ENCODE measurements around the gene PKIG.
"Not testable (repeated sequence)": the region's sequence is repeated elsewhere in the genome, so short reads cannot be mapped to it uniquely, and the experiment has no call there.

Gene PKIG

GRCh38 chr20:44582311-44583025, at the start of gene PKIG:
TSS of gene PKIG (plus strand) at chr20:44582579. CDS start at chr20:44614557, 31,978 bp downstream.
- peak in 1 of 2 experiments; percentile 48 for DNase-seq (ENCODE audit: low read depth in 2 of 2)

DNA sequence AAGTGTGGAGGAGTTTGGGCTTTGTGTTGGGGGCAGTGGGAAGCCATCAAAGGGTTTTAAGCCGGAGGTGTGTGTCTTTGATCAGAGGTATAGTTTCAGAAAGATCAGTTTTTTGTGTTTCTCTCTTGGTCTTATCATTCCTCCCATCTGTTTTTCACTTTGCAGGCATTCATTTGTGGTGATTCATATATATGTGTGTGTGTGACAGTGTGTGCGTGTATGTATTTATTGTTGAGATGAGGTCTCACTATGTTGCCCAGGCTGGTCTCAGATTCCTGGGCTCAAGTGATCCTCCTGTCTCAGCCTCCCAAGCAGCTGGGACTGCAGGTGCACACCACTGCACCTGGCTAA, 49.4 kb upstream of the PKIG start:
- no peak for DNase-seq (ENCODE audit: low read depth in 2 of 2)

- DNase-seq (ENCODE audit: low read depth in 2 of 2) = no peak
These were observed 48.5 kb upstream of the PKIG start for GRCh38 chr20:44533928-44534327.

DNA sequence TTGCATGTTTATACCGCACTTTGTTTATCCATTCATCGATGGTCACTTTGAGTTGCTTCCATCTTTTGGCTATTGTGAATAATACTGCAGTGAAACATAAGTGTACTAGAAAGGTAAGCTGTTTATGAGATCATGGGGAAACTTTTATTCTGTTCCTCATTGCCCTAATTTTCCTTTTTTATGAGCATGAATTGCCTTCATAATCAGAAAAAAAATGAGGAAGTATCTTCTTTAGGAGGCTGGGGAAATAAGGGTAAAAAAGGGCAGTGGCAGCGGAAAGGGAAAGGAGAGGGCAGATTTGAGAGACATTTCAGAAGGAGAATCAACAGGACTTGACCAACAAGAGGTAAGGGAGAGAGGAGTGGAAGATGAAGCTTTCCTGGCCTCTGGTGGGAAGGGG, 46.2 kb upstream of the PKIG start:
- DNase-seq (ENCODE audit: low read depth in 2 of 2) = no peak

- no peak for DNase-seq (ENCODE audit: low read depth in 2 of 2)
These were observed 44.4 kb upstream of the PKIG start for GRCh38 chr20:44537993-44538392.

GRCh38 chr20:44540834-44541233, 41.5 kb upstream of the PKIG start:
- no peak for DNase-seq (ENCODE audit: low read depth in 2 of 2)

- no peak for DNase-seq (ENCODE audit: low read depth in 2 of 2)
These were observed 40.4 kb upstream of the PKIG start for GRCh38 chr20:44541992-44542391.

DNA sequence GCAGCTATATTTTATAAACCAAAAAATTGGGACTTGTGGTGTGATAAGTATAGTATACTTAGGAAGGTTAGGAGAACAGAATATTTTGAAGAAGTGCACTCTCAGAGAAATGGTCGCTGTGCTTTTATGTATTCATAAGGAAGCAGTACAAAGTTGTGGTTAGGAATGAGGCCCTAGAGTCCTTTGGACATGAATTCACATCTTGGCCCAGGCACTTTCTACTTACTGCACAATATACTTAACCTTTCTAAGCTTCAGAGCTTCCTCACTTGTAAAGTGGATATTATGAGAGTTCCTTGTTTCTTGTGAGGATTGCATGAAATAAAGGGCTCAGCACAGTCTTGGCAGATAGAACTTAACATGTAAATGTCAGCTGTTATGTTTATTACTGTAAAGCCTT, 39.5 kb upstream of the PKIG start:
- DNase-seq (ENCODE audit: low read depth in 2 of 2) = no peak

DNA sequence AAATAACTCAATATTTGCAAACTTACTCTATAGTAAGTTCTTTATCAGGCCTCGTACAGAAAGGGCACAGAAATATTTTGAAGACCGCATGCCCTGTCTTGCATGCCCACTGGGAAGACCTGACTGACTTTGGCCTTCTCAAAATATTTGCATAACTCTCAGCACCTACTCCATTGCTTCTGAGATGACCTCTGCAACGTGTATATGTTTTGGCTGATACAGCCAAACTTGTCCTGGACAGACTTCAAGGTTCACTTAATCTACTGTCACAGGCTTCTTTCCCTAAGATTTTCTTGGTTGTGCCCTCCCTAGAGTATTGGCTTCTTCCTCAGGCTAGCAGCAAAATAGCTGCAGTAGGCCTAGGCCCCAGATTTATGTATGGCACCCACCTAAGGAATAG, 39.0 kb upstream of the PKIG start:
- no peak for DNase-seq (ENCODE audit: low read depth in 2 of 2)

DNA sequence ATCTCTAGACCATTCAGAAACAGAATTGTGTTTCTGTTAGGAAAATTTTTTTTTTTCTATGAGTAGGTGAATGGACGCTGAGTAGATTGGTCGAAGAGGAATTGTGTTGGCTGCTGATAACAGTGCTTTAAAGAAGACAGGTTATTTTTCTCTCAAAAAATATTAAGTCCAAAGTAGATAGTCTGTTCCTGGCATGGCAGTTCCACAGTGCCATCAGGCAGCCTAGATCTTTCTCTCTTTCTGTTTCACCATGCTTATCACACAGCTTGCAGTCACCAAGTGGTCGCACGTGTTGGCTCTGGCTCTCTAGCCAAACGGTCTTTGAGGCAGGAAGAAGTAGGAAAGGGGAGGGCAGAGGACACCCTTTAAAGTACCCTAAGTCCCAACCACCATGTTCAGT, 38.1 kb upstream of the PKIG start:
- no peak for DNase-seq (ENCODE audit: low read depth in 2 of 2)

GRCh38 chr20:44547419-44547818, 35.0 kb upstream of the PKIG start:
- no peak for DNase-seq (ENCODE audit: low read depth in 2 of 2)

DNA sequence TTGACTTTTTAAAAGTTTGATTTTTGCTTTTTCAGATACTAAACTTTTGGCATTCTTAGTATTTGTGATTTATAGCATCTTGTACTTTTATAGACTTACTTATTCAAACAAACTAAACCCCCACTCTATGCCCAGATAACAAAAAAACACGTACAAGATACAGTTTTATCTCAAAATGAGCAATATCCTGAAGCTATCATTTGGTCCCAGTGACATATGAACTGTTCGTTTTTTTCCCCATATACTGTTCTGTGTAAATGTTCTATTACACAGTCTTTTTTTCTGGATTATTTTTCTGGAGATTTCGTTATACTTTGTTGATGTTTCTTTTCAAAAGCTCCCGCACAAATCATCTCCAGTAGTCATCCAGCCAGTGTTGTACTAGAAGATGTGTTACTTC, 33.3 kb upstream of the PKIG start:
- DNase-seq (ENCODE audit: low read depth in 2 of 2) = no peak

DNA sequence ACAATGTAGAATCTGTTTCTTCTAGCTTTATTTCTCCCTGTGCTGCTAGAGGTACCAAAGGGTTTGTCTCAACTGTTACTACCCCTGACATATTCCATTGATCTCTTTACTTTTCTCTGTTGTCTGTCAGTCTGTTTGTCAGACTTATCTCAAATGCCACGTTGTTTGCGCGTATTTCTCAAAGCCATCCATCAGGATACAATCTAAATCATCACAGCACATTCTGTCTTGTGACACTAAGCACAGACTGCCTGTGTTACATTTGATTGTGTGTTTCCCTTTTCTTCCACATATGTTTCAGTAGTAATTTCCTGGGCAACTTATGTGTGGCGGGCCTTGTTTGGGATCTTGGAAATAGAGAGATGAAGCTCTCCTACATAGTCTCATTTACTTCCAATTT, 30.3 kb upstream of the PKIG start:
- no peak for DNase-seq (ENCODE audit: low read depth in 2 of 2)

GRCh38 chr20:44552568-44552949, 29.8 kb upstream of the PKIG start:
- DNase-seq (ENCODE audit: low read depth in 2 of 2) = no peak

DNA sequence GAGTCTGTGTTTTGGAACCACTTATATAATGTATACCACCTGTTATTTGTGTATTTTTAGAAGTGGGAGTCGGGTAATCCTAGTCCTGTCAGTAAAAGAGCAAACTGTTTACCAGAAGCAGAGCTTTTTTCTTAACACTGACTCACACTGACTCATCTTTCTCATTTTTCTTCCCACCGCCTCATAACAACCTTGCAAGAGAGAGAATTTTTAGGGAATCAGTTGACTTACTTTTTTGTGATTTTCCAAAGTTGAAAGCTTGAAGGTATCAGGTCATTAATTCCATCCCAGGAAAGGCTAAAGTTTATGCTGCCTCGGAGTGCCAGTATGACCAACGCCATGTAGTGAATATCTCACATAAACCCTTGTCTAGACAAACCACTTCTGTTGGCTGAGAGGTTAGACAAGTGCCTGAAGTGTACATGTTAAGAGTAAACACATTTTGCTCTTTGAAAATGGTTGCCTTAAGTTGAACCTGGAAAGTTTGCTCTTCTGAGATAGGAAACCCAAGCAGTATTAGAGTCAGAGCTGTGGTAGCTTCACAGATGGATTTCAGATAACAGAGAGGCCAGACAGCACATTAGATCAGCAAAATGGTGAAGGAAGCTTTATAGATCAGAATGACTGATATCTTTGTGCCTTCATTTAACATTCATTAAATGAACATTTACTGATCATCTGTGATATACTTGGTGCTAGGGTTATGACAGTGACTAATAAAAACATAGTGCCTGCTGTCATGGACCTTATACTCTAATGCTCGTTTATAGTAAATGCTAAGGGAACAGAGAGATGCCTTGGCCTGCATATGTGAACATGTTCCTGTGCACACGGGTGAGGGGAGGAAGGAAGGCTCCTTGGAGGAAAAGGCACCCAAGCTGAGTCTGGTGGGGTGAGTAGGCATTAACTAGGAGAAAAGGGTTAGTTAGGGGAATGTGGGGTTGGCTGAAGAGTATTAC, 29.1 kb upstream of the PKIG start:
- peak in 1 of 2 experiments; percentile 75 for DNase-seq (ENCODE audit: low read depth in 2 of 2)

GRCh38 chr20:44559302-44559701, 23.1 kb upstream of the PKIG start:
- no peak for DNase-seq (ENCODE audit: low read depth in 2 of 2)

DNA sequence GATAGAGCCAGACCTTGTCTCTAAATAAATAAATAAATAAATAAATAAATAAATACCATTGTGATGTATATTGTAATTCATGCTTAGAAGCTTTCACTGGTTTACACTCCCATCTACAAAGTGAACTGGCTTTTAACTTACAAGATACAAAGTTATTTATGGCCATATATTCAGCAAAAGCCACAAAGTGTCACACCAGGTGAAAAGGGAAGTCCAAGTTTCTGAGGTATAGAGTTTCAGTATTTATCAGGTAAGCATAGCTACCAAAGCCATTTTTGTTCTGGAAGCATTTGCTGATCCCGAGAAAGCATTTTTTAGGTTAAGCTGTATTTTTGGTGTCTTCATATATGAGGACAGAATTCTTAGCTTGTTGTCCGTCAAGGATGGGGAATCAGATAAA, 22.1 kb upstream of the PKIG start:
- no peak for DNase-seq (ENCODE audit: low read depth in 2 of 2)

DNA sequence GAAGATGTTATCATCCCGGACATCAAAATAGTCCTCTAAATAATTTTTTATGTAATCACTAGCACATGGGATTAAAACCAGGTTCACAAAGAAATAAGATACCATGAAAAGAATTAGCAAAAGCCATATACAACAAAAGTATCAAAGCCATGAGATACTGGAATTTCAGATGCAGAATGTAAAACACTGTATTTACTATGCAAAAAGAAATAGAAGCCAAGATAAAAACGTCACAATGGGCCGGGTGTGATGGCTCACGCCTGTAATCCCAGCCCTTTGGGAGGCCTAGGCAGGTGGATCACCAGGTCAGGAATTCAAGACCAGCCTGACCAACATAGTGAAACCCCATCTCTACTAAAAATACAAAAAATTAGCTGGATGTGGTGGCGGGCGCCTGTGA, 21.6 kb upstream of the PKIG start:
- DNase-seq (ENCODE audit: low read depth in 2 of 2) = not testable (repeated sequence)

DNA sequence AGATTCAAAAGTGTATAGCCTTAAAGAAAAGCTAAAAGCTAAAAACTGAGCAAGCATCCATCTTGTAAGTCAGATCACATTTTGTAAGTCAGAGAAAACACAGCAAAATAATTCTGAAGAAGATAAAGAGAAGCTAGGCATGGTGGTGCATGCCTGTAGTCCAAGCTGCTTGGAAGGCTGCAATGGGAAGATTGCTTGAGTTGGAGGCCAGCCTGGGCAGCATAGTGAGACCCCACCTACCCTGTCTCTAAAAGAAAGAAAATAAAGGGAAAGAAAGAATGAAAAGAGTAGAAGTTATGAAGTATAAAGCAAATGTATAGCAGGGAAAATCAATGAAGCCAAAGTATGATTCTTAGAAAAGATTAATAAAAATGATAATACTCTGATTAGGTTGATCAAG, 20.5 kb upstream of the PKIG start:
- DNase-seq (ENCODE audit: low read depth in 2 of 2) = no peak

DNA sequence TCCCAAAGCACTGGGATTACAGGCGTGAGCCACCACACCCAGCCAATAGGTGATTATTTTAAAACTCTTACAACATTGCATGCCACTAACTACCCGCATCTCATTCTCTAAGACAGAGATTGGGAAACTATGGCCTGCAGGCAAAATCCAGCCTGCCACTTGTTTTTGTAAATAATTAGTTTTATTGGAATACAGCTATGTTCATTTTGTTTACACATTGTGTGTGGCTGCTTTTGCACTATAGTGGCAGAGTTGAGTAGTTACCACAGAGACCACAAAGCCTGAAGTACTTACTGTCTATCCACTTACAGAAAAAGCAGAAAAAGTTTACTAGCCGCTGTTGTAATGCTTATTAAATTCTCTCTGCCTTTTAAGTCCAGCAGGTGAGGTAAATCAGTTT, 16.4 kb upstream of the PKIG start:
- no peak for DNase-seq (ENCODE audit: low read depth in 2 of 2)

- DNase-seq (ENCODE audit: low read depth in 2 of 2) = no peak
These were observed 15.6 kb upstream of the PKIG start for GRCh38 chr20:44566811-44567210.

- DNase-seq (ENCODE audit: low read depth in 2 of 2) = no peak
These were observed 12.0 kb upstream of the PKIG start for GRCh38 chr20:44570367-44570766.

DNA sequence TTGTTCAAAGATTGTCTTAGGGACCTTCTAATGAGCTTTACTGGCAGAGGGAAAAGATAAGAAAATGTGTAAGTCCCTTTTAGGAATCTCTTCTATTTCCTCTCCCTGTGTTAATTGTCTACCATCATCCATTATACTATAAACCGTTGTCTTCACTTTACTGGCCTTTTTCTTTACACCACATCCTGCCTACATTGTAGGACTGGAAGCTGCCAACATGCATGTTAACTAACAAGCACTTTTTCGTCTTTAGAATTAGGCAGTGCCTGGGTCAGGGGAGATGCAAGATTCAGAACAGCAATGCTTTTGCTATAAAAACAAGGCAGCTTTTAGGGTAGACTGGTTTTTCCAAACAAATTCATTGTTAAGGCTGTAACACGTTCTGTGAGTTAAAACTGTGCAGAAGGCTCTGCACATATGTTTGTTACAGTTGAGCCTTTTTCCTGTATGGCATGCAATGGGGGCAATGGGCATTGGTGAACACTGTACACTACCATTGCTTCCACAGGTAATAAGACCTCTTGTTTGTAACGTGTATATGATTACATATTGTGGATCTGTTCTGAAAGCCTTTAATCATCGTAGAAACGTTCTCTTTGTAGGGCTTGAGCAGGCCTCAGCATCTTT, 10.9 kb upstream of the PKIG start:
- no peak for DNase-seq (ENCODE audit: low read depth in 2 of 2)

Data from fibroblast of skin of left biceps (primary cell).